Muscle of leg (tissue), 11 donors: ENCODE data around the gene DKC1. TPM values are rescaled to one million over a fixed set of nuclear protein-coding genes. Genes with fewer than 3 reads are reported as not detected.
A peak's percentile ranks its signal among the peaks of the same experiment; 100 is the strongest.

Experiments
- DNase-seq: peaks from one replicate; pipeline ENCODE4 v3.0.0; 2013
- H3K27ac ChIP-seq: one replicate; pipeline ENCODE4 v1.5.1; 2013; ENCODE audit warnings: mild to moderate bottlenecking, low read length, control low read depth
- H3K27me3 ChIP-seq: one replicate; pipeline ENCODE4 v1.6.1; 2013; ENCODE audit warnings: low read length; ENCODE audit not compliant: control insufficient read depth, insufficient read depth
- H3K36me3 ChIP-seq: one replicate; pipeline ENCODE4 v1.6.1; 2013; ENCODE audit warnings: low read length; ENCODE audit not compliant: control insufficient read depth, insufficient read depth
- H3K4me1 ChIP-seq: one replicate; pipeline ENCODE4 v1.6.1; 2013; ENCODE audit warnings: low read length; ENCODE audit not compliant: control insufficient read depth, insufficient read depth
- H3K4me3 ChIP-seq: one replicate; pipeline ENCODE4 v1.5.1; 2013; ENCODE audit warnings: low read length, control low read depth
- H3K9me3 ChIP-seq: replicated peaks from 2 replicates; pipeline ENCODE4 v1.6.1; 2013; ENCODE audit warnings: low read depth, low read length; ENCODE audit not compliant: control insufficient read depth
- WGBS: methylation state at CpG from one replicate; pipeline ENCODE4 v1.1.5; 2013; ENCODE audit warnings: missing lambda C conversion rate; ENCODE audit not compliant: insufficient coverage; 5-methylcytosine and 5-hydroxymethylcytosine counted together
- polyA plus RNA-seq, 8 donors: library from polyadenylated mRNA; unstranded; fragments of 120-200 nt; gene quantifications; one replicate each; pipeline versions ENCODE4 v1.2.1 to v1.2.3, GENCODE V29; 2013; ENCODE audit warnings: inconsistent platforms in 1 of 8, low replicate concordance in 1 of 8; ENCODE audit not compliant: insufficient read length in 8 of 8, insufficient read depth in 1 of 8
- total RNA-seq: library from RNA; stranded (reverse); fragments of 120-200 nt; gene quantifications from one replicate; pipeline ENCODE4 v1.2.4, GENCODE V29; 2013

Gene DKC1
- total and polyA plus RNA-seq, 9 donors, result 22.8 to 44.2 (median 38.6) TPM

DNA sequence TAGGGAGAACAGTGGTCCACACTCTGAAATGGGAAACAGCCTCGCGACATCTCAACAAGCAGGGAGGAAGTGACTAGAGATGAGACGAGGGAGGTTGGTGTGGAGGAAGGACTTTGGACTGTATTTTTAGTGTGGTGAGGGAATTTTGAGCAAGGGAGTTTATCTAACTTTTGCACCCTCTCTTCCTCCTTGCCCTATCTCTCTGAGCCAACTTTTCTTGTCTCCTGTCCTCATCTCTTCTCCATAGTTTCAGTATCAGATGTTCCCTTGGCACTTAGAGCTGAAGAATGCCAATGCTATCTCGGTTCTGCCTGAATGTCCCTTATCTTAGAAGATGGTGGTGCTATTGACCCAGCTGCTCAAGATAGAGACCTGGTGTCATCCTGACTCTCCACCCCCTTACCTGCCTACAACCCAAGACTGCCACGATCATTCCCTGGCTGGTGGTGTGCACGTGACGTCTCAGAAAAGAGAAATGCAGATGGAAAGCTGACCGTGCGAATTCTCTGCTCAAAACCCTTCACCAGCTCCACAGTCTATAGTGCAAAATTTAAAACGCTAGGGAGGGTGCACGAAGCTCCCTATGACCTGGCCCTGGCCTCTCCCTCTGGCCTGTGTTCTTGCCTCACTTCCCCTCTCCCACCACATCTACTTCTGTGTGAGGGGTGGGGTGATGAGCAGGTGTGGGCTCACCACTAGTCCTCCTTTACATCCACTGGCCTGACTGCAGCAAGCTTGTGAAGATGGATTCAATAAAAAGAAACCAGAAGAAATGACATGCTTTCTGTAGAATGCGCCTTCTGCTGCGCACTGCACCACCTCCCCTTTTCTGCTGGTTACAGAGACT lies 21.7 kb downstream of the DKC1 start:
- Histone ChIP-seq H3K4me1 (no peaks in the 10 kb centered on the region), H3K27ac (no peak overlapping the region)

GRCh38 chrX:154785716-154786115 lies 23.1 kb downstream of the DKC1 start:
- 72% methylated on average over 5 of the region's 6 CpGs for WGBS
- DNase-seq, result no peak
- H3K36me3 ChIP-seq, result no peaks in the 10 kb centered on the region

More for the DNA sequence above, 21.7 kb downstream of the DKC1 start:
- DNase-seq, result no peak
- WGBS, result 92% methylated on average over 3 of the region's 13 CpGs
- no peaks in the 10 kb centered on the region for H3K36me3 ChIP-seq
- H3K27me3 ChIP-seq, result no peaks in the 10 kb centered on the region
- H3K4me3 ChIP-seq, result no peak overlapping the region
- no peaks in the 10 kb centered on the region for H3K9me3 ChIP-seq

GRCh38 chrX:154791467-154791866 lies 28.8 kb downstream of the DKC1 start:
- Histone ChIP-seq H3K36me3 (no peaks in the 10 kb centered on the region), H3K4me3 (no peak overlapping the region), H3K27ac (no peak overlapping the region), H3K27me3 (no peaks in the 10 kb centered on the region), H3K4me1 (no peaks in the 10 kb centered on the region), H3K9me3 (no peaks in the 10 kb centered on the region)
- no peak for DNase-seq
- 67% methylated on average over 1 of the region's 4 CpGs for WGBS

More at GRCh38 chrX:154785716-154786115, 23.1 kb downstream of the DKC1 start:
- Histone ChIP-seq H3K9me3 (no peaks in the 10 kb centered on the region), H3K27me3 (no peaks in the 10 kb centered on the region), H3K4me3 (no peak overlapping the region), H3K4me1 (no peaks in the 10 kb centered on the region), H3K27ac (no peak overlapping the region)

DNA sequence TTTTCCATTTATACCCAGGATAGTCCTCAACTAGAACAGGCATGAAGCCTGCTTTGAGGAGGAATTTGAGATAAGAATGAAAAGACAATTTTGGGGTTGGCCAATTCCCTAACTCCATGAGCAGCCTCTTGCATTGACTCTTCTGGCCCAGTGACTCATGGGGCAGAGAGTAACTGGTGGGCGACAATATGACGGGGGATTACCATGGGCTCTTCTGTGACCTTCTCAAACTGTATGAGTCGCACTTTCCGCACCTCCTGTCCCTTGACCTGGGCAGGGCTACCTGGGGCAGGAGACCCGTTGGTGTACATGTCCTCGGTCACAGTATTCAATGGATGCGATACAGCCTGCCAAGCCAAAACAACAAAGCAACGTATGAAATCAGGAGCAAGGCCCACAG lies 29.3 kb downstream of the DKC1 start:
- Histone ChIP-seq H3K36me3 (no peaks in the 10 kb centered on the region), H3K4me3 (no peak overlapping the region), H3K9me3 (no peaks in the 10 kb centered on the region), H3K4me1 (no peaks in the 10 kb centered on the region), H3K27me3 (no peaks in the 10 kb centered on the region), H3K27ac (no peak overlapping the region)
- no peak for DNase-seq
- WGBS, result 94% methylated on average over 5 of the region's 8 CpGs

- no peak overlapping the region for H3K27ac ChIP-seq
- H3K4me1 ChIP-seq, result no peaks in the 10 kb centered on the region
- no peaks in the 10 kb centered on the region for H3K9me3 ChIP-seq
- WGBS, result 67% methylated on average over 1 of the region's 7 CpGs
- H3K36me3 ChIP-seq, result no peaks in the 10 kb centered on the region
- DNase-seq, result no peak
- H3K27me3 ChIP-seq, result no peaks in the 10 kb centered on the region
- no peak overlapping the region for H3K4me3 ChIP-seq
These were observed 30.6 kb downstream of the DKC1 start for GRCh38 chrX:154793084-154793795.

- no peak overlapping the region for H3K4me3 ChIP-seq
- H3K27ac ChIP-seq, result no peak overlapping the region
- peak; percentile 36 for DNase-seq
- H3K36me3 ChIP-seq, result no peaks in the 10 kb centered on the region
- no peaks in the 10 kb centered on the region for H3K27me3 ChIP-seq
- H3K9me3 ChIP-seq, result no peaks in the 10 kb centered on the region
- peaks cover 6% of the 10 kb centered on the region for H3K4me1 ChIP-seq
- WGBS, result no CpG with 5 or more reads among the region's 2 CpGs
These were observed 32.4 kb downstream of the DKC1 start for GRCh38 chrX:154795016-154795415.

- no peaks in the 10 kb centered on the region for H3K27me3 ChIP-seq
- H3K9me3 ChIP-seq, result no peaks in the 10 kb centered on the region
- no CpG with 5 or more reads among the region's 6 CpGs for WGBS
- peaks cover 6% of the 10 kb centered on the region for H3K4me1 ChIP-seq
- no peaks in the 10 kb centered on the region for H3K36me3 ChIP-seq
- H3K4me3 ChIP-seq, result no peak overlapping the region
- no peak for DNase-seq
- H3K27ac ChIP-seq, result no peak overlapping the region
These were observed 34.3 kb downstream of the DKC1 start for GRCh38 chrX:154797006-154797405.

DNA sequence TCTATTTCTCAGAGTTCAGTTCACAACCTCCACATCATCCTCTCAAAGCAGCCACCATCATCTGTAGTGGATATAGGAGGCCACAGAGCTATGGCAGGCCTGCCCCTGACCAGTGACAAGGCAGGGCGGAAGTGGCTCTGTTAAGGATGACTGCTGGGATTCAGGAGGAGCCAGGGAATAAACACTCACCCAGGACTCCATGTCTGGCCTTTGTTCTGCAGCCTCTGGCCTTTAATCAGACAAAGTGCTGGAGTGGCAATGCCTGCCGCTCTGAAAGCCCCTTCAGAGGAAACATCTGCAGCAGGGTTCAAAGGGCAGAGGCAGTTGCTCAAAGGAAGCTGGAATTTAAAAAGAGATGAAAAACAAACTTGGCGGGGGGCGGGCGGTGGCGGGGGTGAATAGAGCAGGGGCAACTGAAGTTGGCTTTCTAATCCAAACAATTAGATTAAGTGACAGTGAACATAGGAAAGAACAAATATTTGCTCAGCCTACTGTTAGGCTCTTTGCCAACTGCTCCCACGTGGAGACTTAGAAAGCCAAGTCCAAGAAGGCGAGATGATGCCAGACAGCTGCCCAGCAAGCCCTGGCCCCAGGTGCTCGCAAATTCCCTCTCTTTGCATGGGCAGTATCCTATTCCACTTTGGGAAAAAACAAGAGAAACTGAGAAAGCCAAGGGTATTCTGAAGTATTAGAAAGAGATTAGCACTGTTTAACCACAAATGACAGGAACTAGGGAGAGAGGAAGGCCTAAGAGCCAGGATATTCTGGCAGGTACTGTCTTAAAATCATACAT lies 37.1 kb downstream of the DKC1 start:
- Histone ChIP-seq H3K27me3 (no peaks in the 10 kb centered on the region), H3K27ac (peak overlapping the region; percentile 62), H3K36me3 (no peaks in the 10 kb centered on the region), H3K4me3 (no peak overlapping the region), H3K4me1 (peaks cover 10% of the 10 kb centered on the region), H3K9me3 (no peaks in the 10 kb centered on the region)
- DNase-seq, result no peak
- WGBS, result 52% methylated on average over 9 of the region's 9 CpGs

DNA sequence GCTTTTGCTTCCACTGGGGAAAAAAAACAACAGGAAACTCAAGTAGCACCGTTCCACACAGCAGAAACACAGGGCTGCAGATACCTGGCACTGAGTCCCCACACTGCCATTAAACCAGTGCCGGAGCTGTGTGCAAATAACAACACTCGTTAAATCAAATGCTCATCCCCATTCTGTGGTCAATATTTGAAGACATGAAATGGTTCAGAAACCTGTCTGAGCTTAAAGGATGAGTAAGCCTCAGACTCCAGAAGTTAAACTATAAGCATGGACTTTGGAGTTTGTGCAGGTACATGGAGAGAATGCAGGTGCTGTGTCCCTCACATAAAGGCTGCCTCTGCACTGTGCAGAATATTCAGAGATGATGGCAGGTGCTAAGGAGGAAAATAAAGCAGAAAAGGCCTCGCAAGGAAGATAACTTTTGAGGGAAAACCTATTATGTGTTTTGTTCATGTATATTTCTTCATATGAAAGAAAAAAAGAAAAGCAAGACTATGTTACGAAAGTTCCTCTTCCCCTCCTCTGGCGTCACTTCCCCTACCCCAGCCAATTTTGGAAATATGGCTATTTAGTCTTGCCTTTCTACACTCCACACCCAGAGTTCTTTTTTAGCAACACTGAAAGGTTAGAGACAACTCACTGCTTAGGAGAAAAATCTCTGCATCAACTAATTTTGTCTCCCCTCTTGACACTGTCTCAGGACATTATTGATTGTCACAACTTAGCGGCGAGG lies 38.0 kb downstream of the DKC1 start:
- no peaks in the 10 kb centered on the region for H3K27me3 ChIP-seq
- DNase-seq, result peak; percentile 22
- no peak overlapping the region for H3K27ac ChIP-seq
- no peaks in the 10 kb centered on the region for H3K9me3 ChIP-seq
- WGBS, result 72% methylated on average over 3 of the region's 8 CpGs
- peaks cover 10% of the 10 kb centered on the region for H3K4me1 ChIP-seq
- no peaks in the 10 kb centered on the region for H3K36me3 ChIP-seq
- no peak overlapping the region for H3K4me3 ChIP-seq
